ENCODE measurements around the gene ADCK1.

DNA sequence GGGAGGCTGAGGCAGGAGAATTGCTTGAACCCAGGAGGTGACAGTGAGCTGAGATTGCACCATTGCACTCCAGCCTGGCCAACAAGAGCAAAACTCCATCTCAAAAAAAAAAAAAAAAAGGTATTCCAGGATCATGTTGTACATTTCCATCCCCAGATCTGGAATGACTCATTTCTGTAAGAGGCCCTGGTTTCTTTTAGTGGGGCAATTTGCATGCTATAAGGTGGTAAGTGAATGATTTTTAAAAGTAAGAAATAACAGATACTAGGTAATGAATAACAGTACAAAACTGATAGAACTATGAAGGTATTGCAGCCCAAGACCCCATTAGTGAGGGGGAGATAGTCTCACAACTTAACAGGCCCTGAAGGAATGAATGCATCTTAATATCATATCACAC lies 17.7 kb upstream of the ADCK1 start:
- TF ChIP-seq, protein P1, sequence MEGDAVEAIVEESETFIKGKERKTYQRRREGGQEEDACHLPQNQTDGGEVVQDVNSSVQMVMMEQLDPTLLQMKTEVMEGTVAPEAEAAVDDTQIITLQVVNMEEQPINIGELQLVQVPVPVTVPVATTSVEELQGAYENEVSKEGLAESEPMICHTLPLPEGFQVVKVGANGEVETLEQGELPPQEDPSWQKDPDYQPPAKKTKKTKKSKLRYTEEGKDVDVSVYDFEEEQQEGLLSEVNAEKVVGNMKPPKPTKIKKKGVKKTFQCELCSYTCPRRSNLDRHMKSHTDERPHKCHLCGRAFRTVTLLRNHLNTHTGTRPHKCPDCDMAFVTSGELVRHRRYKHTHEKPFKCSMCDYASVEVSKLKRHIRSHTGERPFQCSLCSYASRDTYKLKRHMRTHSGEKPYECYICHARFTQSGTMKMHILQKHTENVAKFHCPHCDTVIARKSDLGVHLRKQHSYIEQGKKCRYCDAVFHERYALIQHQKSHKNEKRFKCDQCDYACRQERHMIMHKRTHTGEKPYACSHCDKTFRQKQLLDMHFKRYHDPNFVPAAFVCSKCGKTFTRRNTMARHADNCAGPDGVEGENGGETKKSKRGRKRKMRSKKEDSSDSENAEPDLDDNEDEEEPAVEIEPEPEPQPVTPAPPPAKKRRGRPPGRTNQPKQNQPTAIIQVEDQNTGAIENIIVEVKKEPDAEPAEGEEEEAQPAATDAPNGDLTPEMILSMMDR (IDR thresholded peaks at IDR 0.05): no peak
- TF ChIP-seq POLR2AphosphoS5 (IDR thresholded peaks at IDR 0.05) (no peak), POLR2A (IDR thresholded peaks at IDR 0.05) (no peak)
